22Rv1 (cell line): ENCODE results near the gene RNF183.

Source experiments
- ZFX ChIP-seq: fragments of 450-650 bp; IDR thresholded peaks from 2 replicates; pipeline ENCODE4 v1.6.1; 2017; ENCODE audit warnings: antibody characterized with exemption, borderline replicate concordance
- TF ChIP-seq, protein P1 (sequence below): fragments of 450-650 bp; IDR thresholded peaks from 2 replicates; pipeline ENCODE4 v1.5.1; 2017; ENCODE audit warnings: mild to moderate bottlenecking

DNA sequence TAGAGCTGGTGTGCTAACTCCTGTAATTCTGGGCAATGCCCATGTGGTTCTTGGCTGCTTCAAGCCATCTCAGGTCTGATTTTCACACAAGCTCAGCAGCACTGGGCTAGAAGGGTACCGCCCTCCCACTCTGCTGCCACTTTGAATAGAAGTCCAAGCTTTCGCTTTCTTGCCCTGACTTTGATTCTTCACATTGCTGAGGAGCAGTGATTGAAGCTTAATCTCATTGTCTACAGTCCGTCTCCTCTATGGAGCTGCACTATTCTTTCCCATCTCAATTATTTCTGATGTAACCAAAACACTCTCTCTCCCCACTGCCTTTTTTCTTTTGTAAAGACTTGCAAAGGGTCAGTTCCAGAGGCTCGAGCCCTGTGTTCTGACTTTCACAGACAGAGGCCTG is 12.9 kb upstream of the RNF183 start:
- TF ChIP-seq, protein P1, sequence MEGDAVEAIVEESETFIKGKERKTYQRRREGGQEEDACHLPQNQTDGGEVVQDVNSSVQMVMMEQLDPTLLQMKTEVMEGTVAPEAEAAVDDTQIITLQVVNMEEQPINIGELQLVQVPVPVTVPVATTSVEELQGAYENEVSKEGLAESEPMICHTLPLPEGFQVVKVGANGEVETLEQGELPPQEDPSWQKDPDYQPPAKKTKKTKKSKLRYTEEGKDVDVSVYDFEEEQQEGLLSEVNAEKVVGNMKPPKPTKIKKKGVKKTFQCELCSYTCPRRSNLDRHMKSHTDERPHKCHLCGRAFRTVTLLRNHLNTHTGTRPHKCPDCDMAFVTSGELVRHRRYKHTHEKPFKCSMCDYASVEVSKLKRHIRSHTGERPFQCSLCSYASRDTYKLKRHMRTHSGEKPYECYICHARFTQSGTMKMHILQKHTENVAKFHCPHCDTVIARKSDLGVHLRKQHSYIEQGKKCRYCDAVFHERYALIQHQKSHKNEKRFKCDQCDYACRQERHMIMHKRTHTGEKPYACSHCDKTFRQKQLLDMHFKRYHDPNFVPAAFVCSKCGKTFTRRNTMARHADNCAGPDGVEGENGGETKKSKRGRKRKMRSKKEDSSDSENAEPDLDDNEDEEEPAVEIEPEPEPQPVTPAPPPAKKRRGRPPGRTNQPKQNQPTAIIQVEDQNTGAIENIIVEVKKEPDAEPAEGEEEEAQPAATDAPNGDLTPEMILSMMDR = no peak
- TF ChIP-seq ZFX = no peak
